GM12878 (cell line): Measurements from ENCODE around the gene CKLF.
"Not testable (repeated sequence)": the region's sequence is repeated elsewhere in the genome, so short reads cannot be mapped to it uniquely, and the experiment has no call there.

ENCODE experiments used
- CEBPZ ChIP-seq: fragments of 150-350 bp; IDR thresholded peaks from 2 replicates; pipeline ENCODE4 v1.6.1; 2016; ENCODE audit warnings: low read depth, low read length
- CTCF ChIP-seq, 3 experiments: IDR thresholded peaks in 2 of 3; conservative IDR thresholded peaks in 1 of 3; 2 replicates each; pipeline ENCODE4 v1.5.1; 2011; ENCODE audit warnings: low read depth in 3 of 3, low read length in 3 of 3, mild to moderate bottlenecking in 3 of 3, control low read depth in 2 of 3, moderate library complexity in 2 of 3, inconsistent platforms in 1 of 3, mixed read lengths in 1 of 3; ENCODE audit not compliant: control insufficient read depth in 2 of 3, insufficient read depth in 1 of 3; ENCODE audit errors: extremely low read depth in 1 of 3
- TAF1 ChIP-seq: IDR thresholded peaks from 2 replicates; pipeline ENCODE4 v1.6.1; 2011; ENCODE audit warnings: mild to moderate bottlenecking, low read depth, low read length, borderline replicate concordance
- ZNF687 ChIP-seq: fragments of 450-650 bp; IDR thresholded peaks from 2 replicates; pipeline ENCODE4 v1.6.1; 2017; ENCODE audit warnings: mild to moderate bottlenecking, moderate library complexity

- not testable (repeated sequence) for TF ChIP-seq CTCF (IDR thresholded peaks at IDR 0.05 in 2 of 3, conservative IDR thresholded peaks at IDR 0.05 in 1 of 3; ENCODE audit: control insufficient read depth in 2 of 3, extremely low read depth in 1 of 3, insufficient read depth in 1 of 3, low read depth in 3 of 3, low read length in 3 of 3); ZNF687; TAF1; CEBPZ
Measured at GRCh38 chr16:66596559-66596958, 44.2 kb downstream of the CKLF start.
